GM19025 (cell line): ENCODE data around the gene DNAJB8.

Experiments
- ATAC-seq: cut with Tn5 transposase; IDR thresholded peaks from one replicate; pipeline ENCODE4 v1.9.1; 2021; ENCODE audit warnings: mild to moderate bottlenecking, low read depth, moderate library complexity; ENCODE audit not compliant: unreplicated experiment

DNAJB8 gene

DNA sequence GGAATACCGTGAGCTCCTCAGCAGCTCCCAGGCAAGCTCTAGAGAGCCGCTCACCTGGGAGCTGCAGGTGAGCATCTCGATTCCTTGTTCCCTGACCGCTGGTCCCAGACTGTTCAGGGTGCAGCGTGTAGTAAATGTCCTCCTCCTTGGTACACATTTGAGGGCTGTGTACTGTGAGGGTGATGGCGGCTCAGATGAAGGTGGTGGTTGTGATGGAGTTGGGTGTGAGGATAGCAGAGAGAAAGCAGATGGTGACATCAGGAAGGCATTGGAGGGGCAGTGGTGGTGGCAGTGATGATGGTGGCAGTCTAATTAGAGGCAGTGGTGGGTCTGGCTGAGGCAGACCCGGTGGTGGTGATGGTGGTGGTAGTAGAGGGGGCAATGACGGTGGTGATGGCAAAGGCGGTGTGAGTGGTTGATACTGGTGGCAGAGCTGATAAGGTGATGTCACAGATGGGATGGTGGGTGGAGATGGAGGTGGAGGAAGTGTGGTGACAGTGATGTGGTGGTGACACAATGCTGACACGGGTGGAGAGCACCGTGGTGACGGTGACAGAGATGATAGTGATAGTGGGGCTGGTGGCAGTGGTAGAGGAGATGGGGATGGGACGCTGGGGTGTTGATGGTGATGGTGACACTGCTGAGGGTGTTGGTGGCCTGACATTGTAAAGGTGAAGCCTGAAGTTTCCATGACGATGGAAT is at the start of gene DNAJB8:
Gene DNAJB8, minus strand, starts transcription at position 51 of the 702 bp plus-strand sequence. CDS start 3,645 bp downstream, outside the sequence.
- no peak for ATAC-seq

DNA sequence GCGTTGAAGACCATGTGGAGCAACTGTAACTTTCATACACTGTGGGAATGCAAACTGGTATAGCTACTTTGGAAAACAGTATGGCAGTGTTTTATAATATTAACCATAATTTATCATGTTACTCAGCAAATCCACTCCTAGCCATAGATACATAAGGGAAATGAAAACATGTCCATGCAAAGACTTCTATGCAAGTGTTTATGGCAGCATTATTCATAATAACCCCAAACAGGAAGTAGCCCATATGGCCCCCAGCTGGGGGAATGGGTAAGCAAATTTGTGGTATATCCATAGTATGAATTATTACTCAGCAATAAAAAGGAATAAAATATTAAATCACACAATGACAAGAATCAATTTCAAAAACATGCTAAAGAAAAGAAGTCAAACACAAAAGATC is 49.3 kb upstream of the DNAJB8 start:
- no peak for ATAC-seq

- no peak for ATAC-seq
Measured at GRCh38 chr3:128508852-128509251, 42.2 kb upstream of the DNAJB8 start.

DNA sequence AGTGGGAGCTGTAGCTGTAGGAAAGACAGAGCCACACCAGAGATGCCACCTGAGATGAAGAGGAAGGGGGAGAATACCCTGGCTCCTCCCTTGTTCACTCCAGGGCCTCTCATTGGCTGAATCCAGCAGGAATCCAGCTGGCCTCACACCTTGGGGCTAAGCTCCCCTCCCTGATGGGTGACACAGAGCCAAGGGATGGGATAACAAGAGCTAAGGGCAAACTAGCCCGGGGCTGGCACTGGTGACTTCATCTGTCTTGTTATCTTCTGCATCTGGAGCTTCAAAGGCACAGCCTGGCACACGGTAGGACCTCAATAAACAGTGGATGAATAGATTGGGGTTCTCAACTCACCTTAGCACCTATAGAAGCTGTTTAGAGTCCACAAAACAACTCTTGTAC is 40.1 kb upstream of the DNAJB8 start:
- ATAC-seq, result no peak

DNA sequence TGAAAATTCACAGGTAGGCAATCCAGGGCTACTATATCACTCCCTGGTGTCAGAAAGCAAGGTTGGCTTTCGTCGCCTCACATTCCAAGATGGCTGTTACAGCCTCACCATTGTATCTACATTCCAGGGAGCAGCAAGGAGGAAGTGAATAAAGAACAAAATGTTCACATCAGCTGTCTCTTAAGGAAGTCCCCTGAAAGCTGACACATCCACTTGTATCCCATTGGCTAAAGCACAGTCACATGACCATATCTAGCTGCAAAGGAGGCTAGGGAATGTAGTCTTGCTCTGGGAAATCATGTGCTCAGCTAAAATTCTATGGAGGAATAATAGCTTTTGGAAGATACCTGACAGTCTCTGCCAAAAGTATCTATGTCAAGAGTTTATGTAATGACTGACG is 39.1 kb upstream of the DNAJB8 start:
- no peak for ATAC-seq

GRCh38 chr3:128504963-128505730 is 38.5 kb upstream of the DNAJB8 start:
- ATAC-seq, result no peak

DNA sequence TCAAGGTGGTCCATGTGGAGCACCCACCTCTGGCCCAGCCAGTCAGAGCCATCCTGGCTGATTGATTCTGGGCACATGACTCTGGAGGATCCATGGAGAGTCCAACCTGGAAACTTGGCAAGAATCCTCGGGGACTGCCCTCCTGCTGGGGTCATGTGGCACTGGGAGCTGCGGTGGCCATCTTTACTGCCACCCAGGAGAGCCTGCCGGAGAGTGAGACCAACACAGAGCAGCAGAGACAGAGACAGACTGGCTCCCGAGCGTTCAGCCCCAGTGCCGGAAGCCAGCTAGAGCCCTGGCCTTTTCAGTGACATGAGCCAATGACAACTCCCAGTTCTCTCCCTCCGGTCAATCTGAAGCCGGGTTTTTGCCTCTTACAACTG is 37.8 kb upstream of the DNAJB8 start:
- no peak for ATAC-seq

- no peak for ATAC-seq
Measured at GRCh38 chr3:128503751-128504532, 37.3 kb upstream of the DNAJB8 start.

DNA sequence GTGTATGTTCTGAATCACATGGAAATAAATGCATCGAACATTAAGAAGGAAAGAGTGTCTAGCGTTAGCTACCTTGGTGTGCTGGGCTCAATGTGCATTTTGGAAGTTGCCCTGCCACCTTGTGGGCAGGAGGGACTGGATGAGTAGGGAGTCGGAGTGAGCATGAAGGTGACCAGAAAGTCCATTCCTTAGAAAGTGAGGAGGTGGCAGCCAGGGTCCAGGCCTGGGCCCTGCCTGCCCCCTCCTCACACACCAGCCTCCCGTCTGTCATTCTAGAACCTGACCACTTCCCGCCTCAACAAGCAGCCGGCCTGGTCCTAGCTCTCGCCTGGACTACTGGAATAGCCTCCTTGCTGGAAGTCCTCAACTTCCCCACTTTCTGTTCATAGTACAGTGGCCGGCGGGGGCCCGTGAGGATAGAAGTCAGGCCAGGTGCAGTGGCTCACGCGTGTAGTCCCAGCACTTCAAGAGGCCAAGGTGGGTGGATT is 36.5 kb upstream of the DNAJB8 start:
- ATAC-seq, result no peak

- ATAC-seq, result no peak
Measured at GRCh38 chr3:128502712-128503111, 36.0 kb upstream of the DNAJB8 start.

- no peak for ATAC-seq
Measured at GRCh38 chr3:128501431-128501830, 34.7 kb upstream of the DNAJB8 start.

DNA sequence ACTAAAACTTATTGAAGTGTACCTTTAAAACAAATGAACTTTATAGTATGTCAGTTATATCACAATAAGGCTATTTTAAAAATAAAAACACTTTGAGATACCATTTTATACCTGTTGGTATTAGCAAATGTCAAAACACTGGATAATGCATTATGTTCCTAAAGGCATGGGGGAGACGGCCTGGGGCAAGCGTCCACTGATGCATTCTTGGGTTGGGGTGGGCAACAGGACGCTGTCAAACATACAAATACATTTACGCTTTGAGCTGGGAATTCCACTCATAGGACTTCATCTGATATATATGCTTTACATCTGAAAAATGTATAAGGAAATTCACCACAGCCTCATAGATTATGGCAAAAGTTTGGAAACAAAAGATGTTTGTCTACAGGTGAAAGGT is 33.9 kb upstream of the DNAJB8 start:
- no peak for ATAC-seq

DNA sequence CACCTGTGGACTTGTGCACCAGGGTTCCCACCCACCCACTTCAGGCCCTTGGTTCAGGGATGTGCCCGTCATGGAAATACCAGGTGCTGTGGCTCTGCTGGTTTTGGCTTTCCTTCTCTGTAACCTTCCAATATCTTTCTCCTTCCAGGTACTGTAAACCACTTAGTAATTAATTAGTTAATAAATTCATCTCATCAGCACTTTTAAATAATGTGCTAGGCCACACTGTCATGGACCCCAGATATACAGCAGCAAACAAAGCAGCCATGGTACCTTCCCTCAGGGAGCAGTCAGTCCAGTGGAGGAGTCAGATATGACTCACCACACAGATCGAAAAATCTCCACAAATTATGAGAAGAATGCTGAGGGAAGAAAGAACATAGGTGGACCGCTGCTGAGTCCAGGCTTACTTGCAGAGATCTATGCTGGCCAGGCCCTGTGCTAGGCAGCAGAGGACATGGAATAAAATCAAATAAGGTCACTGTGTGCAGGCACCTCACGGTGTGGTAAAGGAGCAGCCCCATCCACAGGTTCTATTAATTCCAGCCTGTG is 33.1 kb upstream of the DNAJB8 start:
- no peak for ATAC-seq

GRCh38 chr3:128498901-128499530 is 32.3 kb upstream of the DNAJB8 start:
- no peak for ATAC-seq

DNA sequence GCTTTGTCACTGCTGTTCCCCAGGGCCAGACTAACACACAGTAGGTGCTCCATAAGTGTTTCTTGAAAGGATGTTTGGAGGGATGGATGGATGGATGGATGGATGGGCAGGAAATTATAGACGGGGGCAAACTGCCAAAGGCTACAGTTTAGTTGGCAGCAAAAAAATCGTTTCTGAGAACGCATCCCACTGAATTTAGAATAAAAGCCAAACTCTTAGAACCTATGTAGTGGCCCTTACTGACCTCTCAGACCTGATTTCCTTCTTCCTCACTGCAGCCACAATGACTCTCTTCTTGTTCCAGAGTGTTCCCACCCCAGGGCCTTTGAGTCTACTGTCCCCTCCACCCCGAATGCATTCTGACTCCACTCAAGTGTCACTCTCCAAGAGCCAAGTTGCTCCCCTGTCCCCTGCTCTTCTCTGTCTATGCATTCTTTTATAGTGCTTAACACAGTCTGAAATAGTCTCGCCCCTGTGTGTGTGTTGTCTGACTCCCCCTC is 31.5 kb upstream of the DNAJB8 start:
- no peak for ATAC-seq

GRCh38 chr3:128497305-128498126 is 30.8 kb upstream of the DNAJB8 start:
- no peak for ATAC-seq

DNA sequence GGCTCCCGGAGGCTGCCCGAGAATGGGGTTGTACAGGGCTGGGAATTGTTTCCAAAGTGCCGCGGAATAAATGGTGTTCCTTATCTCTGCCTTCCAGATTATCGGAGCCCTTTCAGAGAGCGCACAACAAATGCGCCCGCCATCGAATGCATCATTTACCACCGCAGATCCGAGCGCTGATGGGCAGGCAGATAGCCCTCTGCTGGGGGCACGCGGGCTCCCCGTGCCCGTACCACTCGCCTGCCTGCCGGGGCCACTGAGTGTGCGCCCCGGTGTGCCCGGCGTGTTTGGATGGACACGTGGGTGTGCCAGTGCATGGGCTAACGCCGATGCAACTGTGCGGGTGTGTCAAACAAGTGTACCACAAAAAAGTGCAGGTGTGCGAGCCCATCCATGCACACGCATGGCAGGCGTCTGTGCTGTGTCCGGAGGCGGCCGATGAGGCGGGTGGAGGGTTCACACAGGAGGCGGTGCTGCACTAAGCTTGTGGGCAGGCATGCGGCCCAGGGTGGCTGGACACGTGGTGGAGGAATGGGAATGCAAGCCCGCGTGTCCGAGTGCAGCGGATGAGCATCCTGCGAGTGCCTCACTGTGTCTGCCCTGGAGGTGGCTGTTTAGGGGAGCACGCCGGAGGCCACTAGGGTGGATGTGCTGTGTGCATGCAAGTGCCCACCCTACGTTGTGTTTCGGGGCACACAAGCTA is 30.1 kb upstream of the DNAJB8 start:
- ATAC-seq, result no peak

DNA sequence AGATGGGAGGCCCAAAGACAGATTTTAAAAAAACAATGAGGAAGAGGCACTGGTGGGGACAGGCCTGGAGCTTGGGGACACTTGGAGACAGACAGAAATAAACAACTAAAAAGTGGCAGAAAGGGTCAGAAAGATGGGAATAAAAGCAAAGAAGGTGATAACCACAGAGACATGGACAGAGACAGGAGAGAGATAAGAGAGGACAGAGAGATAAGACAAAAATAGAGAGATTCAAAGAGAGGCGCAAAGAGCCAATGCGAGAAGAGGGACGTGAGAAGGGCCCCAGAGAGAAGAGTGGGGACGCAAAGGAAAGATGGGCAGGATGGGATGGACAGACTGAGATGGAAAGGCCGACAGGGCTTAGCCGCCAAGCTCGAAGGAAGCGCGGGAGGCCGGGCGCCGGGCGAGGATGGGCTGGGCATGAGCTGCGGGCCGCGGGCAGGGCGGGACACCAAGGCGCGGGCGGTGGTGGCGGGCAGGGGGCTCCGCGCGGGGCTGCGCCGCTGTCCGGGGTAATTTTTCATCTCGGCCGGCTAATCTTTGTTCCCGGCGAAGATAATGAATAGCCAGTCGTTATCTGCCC is 29.4 kb upstream of the DNAJB8 start:
- no peak for ATAC-seq
